Neuronal stem cell (in vitro differentiated cells): ENCODE results near the gene SLC12A3.
A peak's percentile ranks its signal among the peaks of the same experiment; 100 is the strongest.

Experiments used
- DNase-seq: peaks from one replicate; pipeline ENCODE4 v3.0.0-alpha.2; 2013; ENCODE audit warnings: low spot score
- H2AFZ ChIP-seq: one replicate; pipeline ENCODE4 v1.6.1; 2013; ENCODE audit warnings: mild to moderate bottlenecking, low read length, inconsistent platforms
- H2AK5ac ChIP-seq: 2 replicates; pipeline ENCODE4 v1.6.1; 2013; ENCODE audit warnings: low read depth, mild to moderate bottlenecking, inconsistent platforms, low read length, moderate library complexity, mixed read lengths
- H2BK120ac ChIP-seq: 2 replicates; pipeline ENCODE4 v1.6.1; 2013; ENCODE audit warnings: low read depth, mild to moderate bottlenecking, inconsistent platforms, low read length, moderate library complexity, mixed read lengths
- H2BK12ac ChIP-seq: one replicate; pipeline ENCODE4 v1.6.1; 2013; ENCODE audit warnings: low read length, inconsistent platforms
- H2BK15ac ChIP-seq: 2 replicates; pipeline ENCODE4 v1.6.1; 2013; ENCODE audit warnings: mild to moderate bottlenecking, low read length, inconsistent platforms, mixed read lengths
- H2BK5ac ChIP-seq: one replicate; pipeline ENCODE4 v1.6.1; 2013; ENCODE audit warnings: inconsistent platforms, mild to moderate bottlenecking, low read length, moderate library complexity
- H3K14ac ChIP-seq: one replicate; pipeline ENCODE4 v1.6.1; 2013; ENCODE audit warnings: low read length, inconsistent platforms
- H3K18ac ChIP-seq: 2 replicates; pipeline ENCODE4 v1.6.1; 2013; ENCODE audit warnings: low read length, inconsistent platforms
- H3K23ac ChIP-seq: 2 replicates; pipeline ENCODE4 v1.6.1; 2013; ENCODE audit warnings: low read depth, mild to moderate bottlenecking, mixed read lengths, low read length, inconsistent platforms; ENCODE audit not compliant: poor library complexity
- H3K27ac ChIP-seq: replicated peaks from 3 replicates; pipeline ENCODE4 v1.5.1; 2013; ENCODE audit warnings: low read length, inconsistent platforms
- H3K27me3 ChIP-seq, 3 experiments: 2 replicates each; pipeline ENCODE4 v1.6.1; 2013; ENCODE audit warnings: low read length in 3 of 3, mild to moderate bottlenecking in 2 of 3, inconsistent platforms in 1 of 3, low read depth in 1 of 3, mixed read lengths in 1 of 3, moderate library complexity in 1 of 3; ENCODE audit not compliant: control insufficient read depth in 3 of 3, insufficient read depth in 3 of 3
- H3K36me3 ChIP-seq, 2 donors: replicated peaks in 1 of 2; 2 replicates each; pipeline ENCODE4 v1.6.1; 2013; ENCODE audit warnings: low read length in 2 of 2; ENCODE audit not compliant: control insufficient read depth in 2 of 2, insufficient read depth in 2 of 2
- H3K4ac ChIP-seq: 2 replicates; pipeline ENCODE4 v1.6.1; 2013; ENCODE audit warnings: inconsistent platforms, mild to moderate bottlenecking, low read length, moderate library complexity
- H3K4me1 ChIP-seq, 2 donors: 1 replicate in 1 of 2; 2 replicates in 1 of 2; pipeline ENCODE4 v1.6.1; 2013; ENCODE audit warnings: low read length in 2 of 2, low read depth in 1 of 2; ENCODE audit not compliant: control insufficient read depth in 2 of 2, insufficient read depth in 1 of 2
- H3K4me2 ChIP-seq: one replicate; pipeline ENCODE4 v1.6.1; 2013; ENCODE audit warnings: mild to moderate bottlenecking, low read length, inconsistent platforms; ENCODE audit not compliant: insufficient read depth, poor library complexity, severe bottlenecking
- H3K4me3 ChIP-seq, 2 donors: 2 replicates each; pipeline ENCODE4 v1.5.1; 2013; ENCODE audit warnings: low read length in 2 of 2, mild to moderate bottlenecking in 2 of 2, inconsistent platforms in 1 of 2, moderate library complexity in 1 of 2
- H3K79me1 ChIP-seq: one replicate; pipeline ENCODE4 v1.6.1; 2013; ENCODE audit warnings: low read depth, mild to moderate bottlenecking, inconsistent platforms, low read length, moderate library complexity
- H3K9ac ChIP-seq: one replicate; pipeline ENCODE4 v1.6.1; 2013; ENCODE audit warnings: mild to moderate bottlenecking, low read depth, low read length, inconsistent platforms; ENCODE audit not compliant: poor library complexity
- H3K9me3 ChIP-seq, 2 donors: replicated peaks in 1 of 2; 2 replicates each; pipeline versions ENCODE3 to v1.6.1; 2013; ENCODE audit warnings: low read length in 2 of 2, mild to moderate bottlenecking in 2 of 2, inconsistent platforms in 1 of 2, low read depth in 1 of 2, mixed read lengths in 1 of 2, moderate library complexity in 1 of 2; ENCODE audit not compliant: control insufficient read depth in 2 of 2, insufficient read depth in 1 of 2
- H4K8ac ChIP-seq: one replicate; pipeline ENCODE4 v1.6.1; 2013; ENCODE audit warnings: low read depth, mild to moderate bottlenecking, inconsistent platforms, low read length, moderate library complexity
- H4K91ac ChIP-seq: one replicate; pipeline ENCODE4 v1.6.1; 2013; ENCODE audit warnings: low read length, low read depth, mild to moderate bottlenecking, inconsistent platforms; ENCODE audit not compliant: poor library complexity
- WGBS, 2 donors: extraction: QIAGEN DNeasy Blood & Tissue Kit; methylation state at CpG; one replicate each; pipeline ENCODE4 v1.1.7; 2013; ENCODE audit warnings: missing lambda C conversion rate in 2 of 2, mixed read lengths in 1 of 2; ENCODE audit not compliant: insufficient read length in 2 of 2, insufficient replicate concordance in 1 of 2; ENCODE audit errors: extremely low coverage in 2 of 2; 5-methylcytosine and 5-hydroxymethylcytosine counted together

The SLC12A3 gene

DNA sequence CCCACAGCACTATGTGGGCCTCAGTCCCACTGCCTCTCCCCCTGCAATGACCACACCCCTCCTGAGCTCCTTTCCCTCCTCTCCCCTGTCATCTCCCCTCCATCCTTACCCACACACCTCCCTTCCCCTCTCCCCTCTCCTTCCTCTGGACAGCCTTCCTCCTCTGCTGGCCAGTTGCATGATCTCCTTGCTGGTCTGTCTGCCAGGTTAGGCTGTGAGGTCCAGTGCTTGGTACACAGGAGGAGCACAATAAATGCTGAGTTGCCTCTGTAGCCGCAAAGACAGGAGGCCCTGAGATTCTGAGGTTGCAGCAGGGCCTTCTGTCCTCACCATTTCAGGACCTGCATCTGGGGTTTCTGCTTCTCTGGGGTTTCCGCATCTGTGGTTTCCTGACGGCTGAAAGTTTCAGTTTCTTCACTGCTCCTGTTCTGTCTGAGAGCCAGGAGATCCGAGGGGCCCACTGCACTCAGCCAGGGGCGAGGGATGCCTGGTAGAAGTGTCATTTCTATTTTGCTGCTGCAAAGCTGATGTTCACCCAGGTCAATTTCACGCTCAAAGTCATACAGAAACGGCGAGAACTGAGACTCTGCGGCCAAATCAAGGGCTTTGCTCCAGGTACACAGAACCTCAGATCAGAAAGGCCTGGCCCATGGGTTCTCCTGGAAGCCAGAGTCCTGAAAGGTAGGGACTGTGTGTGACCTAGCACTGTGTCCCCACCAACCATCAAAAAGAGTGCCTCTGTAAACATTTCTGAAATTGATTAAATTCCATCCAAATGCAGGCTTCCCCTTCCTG lies 4.6 kb upstream of the SLC12A3 start:
- H2AFZ ChIP-seq = no peak overlapping the region
- H3K23ac ChIP-seq = no peak overlapping the region
- no peak overlapping the region for H3K4me3 ChIP-seq
- H4K91ac ChIP-seq = no peak overlapping the region
- H3K79me1 ChIP-seq = no peaks in the 10 kb centered on the region
- no peak overlapping the region for H2AK5ac ChIP-seq
- no CpG with 5 or more reads among the region's 9 CpGs for WGBS, 2 donors
- H3K9me3 ChIP-seq = no peaks in the 10 kb centered on the region
- H3K36me3 ChIP-seq = no peaks in the 10 kb centered on the region
- H2BK15ac ChIP-seq = peak overlapping the region; percentile 2
- H2BK5ac ChIP-seq = peak overlapping the region; percentile 15
- no peak overlapping the region for H3K9ac ChIP-seq
- H2BK12ac ChIP-seq = no peak overlapping the region
- no peak overlapping the region for H3K14ac ChIP-seq
- DNase-seq = no peak
- peaks cover 4 to 12% of the 10 kb centered on the region in 2 donors for H3K4me1 ChIP-seq
- H3K27me3 ChIP-seq = peaks cover 0 to 20% (median 0%) of the 10 kb centered on the region in 3 experiments
- H3K4me2 ChIP-seq = no peak overlapping the region
- no peak overlapping the region for H4K8ac ChIP-seq
- no peak overlapping the region for H2BK120ac ChIP-seq
- H3K18ac ChIP-seq = no peak overlapping the region
- no peak overlapping the region for H3K4ac ChIP-seq
- no peak overlapping the region for H3K27ac ChIP-seq

DNA sequence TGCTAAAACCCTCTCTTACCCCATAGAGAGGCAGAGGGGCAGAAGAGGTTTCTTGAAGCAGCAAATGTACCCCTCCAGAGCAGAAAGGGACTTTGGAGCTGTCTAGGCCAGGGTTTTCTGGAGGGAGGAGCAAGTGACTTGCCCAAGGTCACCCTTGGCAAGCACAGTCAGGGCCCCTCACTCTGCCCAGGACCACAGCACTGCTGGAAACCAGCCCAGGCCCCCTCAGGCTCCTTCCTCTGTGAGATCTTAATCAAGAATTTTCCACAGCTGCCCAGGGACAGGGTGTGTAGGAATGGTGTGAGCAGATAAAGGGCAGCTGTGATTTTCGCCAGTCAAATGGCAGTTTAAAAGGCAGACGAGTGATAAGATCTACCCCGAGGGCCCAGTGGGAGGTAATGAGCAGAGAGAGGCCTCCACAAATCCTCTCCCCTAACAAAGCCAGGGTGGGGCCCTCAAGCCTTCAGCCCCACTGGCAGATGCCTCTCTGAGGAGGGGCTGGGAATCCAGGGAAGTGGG lies 3.9 kb upstream of the SLC12A3 start:
- H2AFZ ChIP-seq = peak overlapping the region; percentile 36
- no peak overlapping the region for H2BK15ac ChIP-seq
- no peak overlapping the region for H3K4me2 ChIP-seq
- peaks cover 4 to 12% of the 10 kb centered on the region in 2 donors for H3K4me1 ChIP-seq
- H3K36me3 ChIP-seq = no peaks in the 10 kb centered on the region
- no peak overlapping the region for H3K9ac ChIP-seq
- H3K23ac ChIP-seq = no peak overlapping the region
- no peak for DNase-seq
- H3K9me3 ChIP-seq = no peaks in the 10 kb centered on the region
- H3K79me1 ChIP-seq = no peaks in the 10 kb centered on the region
- H2AK5ac ChIP-seq = no peak overlapping the region
- no peak overlapping the region for H2BK120ac ChIP-seq
- no peak overlapping the region for H3K18ac ChIP-seq
- H3K14ac ChIP-seq = no peak overlapping the region
- H4K91ac ChIP-seq = no peak overlapping the region
- H3K27me3 ChIP-seq = peaks cover 0 to 20% (median 0%) of the 10 kb centered on the region in 3 experiments
- no peak overlapping the region for H3K27ac ChIP-seq
- H4K8ac ChIP-seq = no peak overlapping the region
- no peak overlapping the region for H2BK12ac ChIP-seq
- no peak overlapping the region for H2BK5ac ChIP-seq
- H3K4me3 ChIP-seq = no peak overlapping the region
- WGBS, 2 donors = no CpG with 5 or more reads among the region's 3 CpGs
- H3K4ac ChIP-seq = no peak overlapping the region

DNA sequence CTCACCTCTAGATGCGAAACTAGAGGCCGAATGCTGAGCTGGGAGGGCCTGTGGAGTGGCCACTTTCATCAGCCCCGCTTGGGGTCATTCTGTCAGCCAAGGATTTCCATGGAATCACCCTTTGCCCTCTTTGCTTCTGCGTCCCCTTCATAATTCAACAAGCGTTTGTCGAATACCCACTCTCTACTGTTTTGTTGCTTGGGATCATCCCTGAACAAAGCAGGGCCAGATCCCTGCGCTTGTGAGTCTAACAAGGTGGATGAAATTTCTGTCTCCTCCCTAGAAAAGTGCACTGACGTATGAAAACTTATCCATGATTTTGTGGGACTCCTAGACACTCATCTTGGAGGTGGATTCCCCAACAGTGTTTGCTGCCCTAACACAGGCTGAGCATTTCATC lies 3.3 kb upstream of the SLC12A3 start:
- H3K36me3 ChIP-seq = no peaks in the 10 kb centered on the region
- H2AK5ac ChIP-seq = no peak overlapping the region
- no peak overlapping the region for H3K9ac ChIP-seq
- no peak overlapping the region for H3K4ac ChIP-seq
- H4K91ac ChIP-seq = no peak overlapping the region
- no peak overlapping the region for H4K8ac ChIP-seq
- no peak overlapping the region for H3K18ac ChIP-seq
- no peak overlapping the region for H3K4me2 ChIP-seq
- H3K4me3 ChIP-seq = no peak overlapping the region
- peaks cover 0 to 20% (median 0%) of the 10 kb centered on the region in 3 experiments for H3K27me3 ChIP-seq
- no CpG with 5 or more reads among the region's 8 CpGs for WGBS, 2 donors
- H3K4me1 ChIP-seq = peaks cover 4 to 12% of the 10 kb centered on the region in 2 donors
- no peak overlapping the region for H2BK120ac ChIP-seq
- no peak overlapping the region for H3K23ac ChIP-seq
- no peak overlapping the region for H2AFZ ChIP-seq
- H3K14ac ChIP-seq = no peak overlapping the region
- no peak for DNase-seq
- H3K79me1 ChIP-seq = no peaks in the 10 kb centered on the region
- no peak overlapping the region for H2BK5ac ChIP-seq
- no peak overlapping the region for H2BK12ac ChIP-seq
- no peaks in the 10 kb centered on the region for H3K9me3 ChIP-seq
- no peak overlapping the region for H3K27ac ChIP-seq
- no peak overlapping the region for H2BK15ac ChIP-seq

DNA sequence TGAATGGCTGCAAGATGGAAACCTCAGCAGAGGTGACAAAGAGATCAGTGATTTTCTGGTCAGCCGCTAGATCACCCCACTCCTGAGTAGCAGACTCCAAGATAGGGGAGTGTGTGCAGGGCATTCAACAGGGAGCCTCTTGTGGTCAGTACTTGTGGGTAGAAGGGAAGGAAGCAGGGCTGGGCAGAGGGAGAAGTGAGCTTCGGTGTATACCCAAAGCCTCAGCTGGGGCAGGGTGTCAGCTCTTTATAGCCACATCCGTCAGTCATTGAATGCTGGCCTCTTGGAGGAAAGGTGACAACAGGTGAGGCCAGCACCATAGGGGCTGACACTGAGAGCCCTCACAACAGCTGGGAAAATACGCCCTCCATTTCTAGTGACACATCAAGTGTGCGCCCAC lies 2.2 kb upstream of the SLC12A3 start:
- H3K27me3 ChIP-seq = peaks cover 0 to 20% (median 0%) of the 10 kb centered on the region in 3 experiments
- no peak overlapping the region for H4K91ac ChIP-seq
- H3K4me2 ChIP-seq = no peak overlapping the region
- H2BK12ac ChIP-seq = no peak overlapping the region
- H3K4ac ChIP-seq = no peak overlapping the region
- no peak overlapping the region for H3K9ac ChIP-seq
- no peak overlapping the region for H3K14ac ChIP-seq
- H3K27ac ChIP-seq = no peak overlapping the region
- H3K4me1 ChIP-seq = peaks cover 4 to 14% of the 10 kb centered on the region in 2 donors
- H2AFZ ChIP-seq = no peak overlapping the region
- H3K18ac ChIP-seq = no peak overlapping the region
- H3K4me3 ChIP-seq = no peak overlapping the region
- no CpG with 5 or more reads among the region's 5 CpGs for WGBS, 2 donors
- H3K9me3 ChIP-seq = no peaks in the 10 kb centered on the region
- DNase-seq = no peak
- no peak overlapping the region for H2BK5ac ChIP-seq
- no peak overlapping the region for H4K8ac ChIP-seq
- no peak overlapping the region for H3K23ac ChIP-seq
- no peak overlapping the region for H2BK120ac ChIP-seq
- H3K79me1 ChIP-seq = no peaks in the 10 kb centered on the region
- peak overlapping the region; percentile 49 for H2AK5ac ChIP-seq
- H2BK15ac ChIP-seq = peak overlapping the region; percentile 61
- no peaks in the 10 kb centered on the region for H3K36me3 ChIP-seq
